ENCODE measurements around the gene KIF4A. TPM values are rescaled to one million over a fixed set of nuclear protein-coding genes. Genes with fewer than 3 reads are reported as not detected.
"Not testable (repeated sequence)": the region's sequence is repeated elsewhere in the genome, so short reads cannot be mapped to it uniquely, and the experiment has no call there.

Gene KIF4A
- total RNA-seq, 1 experiment from 2014 or later: 35.8 TPM

GRCh38 chrX:70346418-70347070 is 56.6 kb downstream of the KIF4A start:
- no peaks in the 10 kb centered on the region for H3K9me2 ChIP-seq (replicated peaks; ENCODE audit: low read length)
- no peaks in the 10 kb centered on the region for H3F3A ChIP-seq (ENCODE audit: low read length, unreplicated experiment)
- intact Hi-C loops (cut with micrococcal nuclease): no loop called here
- H3K9ac ChIP-seq (ENCODE audit: low read length): no peak overlapping the region
- CTCF ChIA-PET: no interaction called here
- H3K27me3 ChIP-seq (ENCODE audit: low read length): no peaks in the 10 kb centered on the region
- no peak for DNase-seq
- H3K27ac ChIP-seq (ENCODE audit: low read length): no peak overlapping the region
- no peaks in the 10 kb centered on the region for H4K20me1 ChIP-seq (ENCODE audit: low read length)
- TF ChIP-seq EZH2 (IDR thresholded peaks at IDR 0.05; ENCODE audit: low read length, unreplicated experiment) (no peak), EZH2phosphoT487 (IDR thresholded peaks at IDR 0.05; ENCODE audit: borderline replicate concordance, low read length) (no peak)
- TF ChIP-seq, protein P1, sequence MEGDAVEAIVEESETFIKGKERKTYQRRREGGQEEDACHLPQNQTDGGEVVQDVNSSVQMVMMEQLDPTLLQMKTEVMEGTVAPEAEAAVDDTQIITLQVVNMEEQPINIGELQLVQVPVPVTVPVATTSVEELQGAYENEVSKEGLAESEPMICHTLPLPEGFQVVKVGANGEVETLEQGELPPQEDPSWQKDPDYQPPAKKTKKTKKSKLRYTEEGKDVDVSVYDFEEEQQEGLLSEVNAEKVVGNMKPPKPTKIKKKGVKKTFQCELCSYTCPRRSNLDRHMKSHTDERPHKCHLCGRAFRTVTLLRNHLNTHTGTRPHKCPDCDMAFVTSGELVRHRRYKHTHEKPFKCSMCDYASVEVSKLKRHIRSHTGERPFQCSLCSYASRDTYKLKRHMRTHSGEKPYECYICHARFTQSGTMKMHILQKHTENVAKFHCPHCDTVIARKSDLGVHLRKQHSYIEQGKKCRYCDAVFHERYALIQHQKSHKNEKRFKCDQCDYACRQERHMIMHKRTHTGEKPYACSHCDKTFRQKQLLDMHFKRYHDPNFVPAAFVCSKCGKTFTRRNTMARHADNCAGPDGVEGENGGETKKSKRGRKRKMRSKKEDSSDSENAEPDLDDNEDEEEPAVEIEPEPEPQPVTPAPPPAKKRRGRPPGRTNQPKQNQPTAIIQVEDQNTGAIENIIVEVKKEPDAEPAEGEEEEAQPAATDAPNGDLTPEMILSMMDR (conservative IDR thresholded peaks at IDR 0.05; ENCODE audit: low read depth, low read length): no peak
- H2AFZ ChIP-seq (ENCODE audit: low read length): no peak overlapping the region
- no peak overlapping the region for H3K4me3 ChIP-seq (ENCODE audit: low read length)
- no peak overlapping the region for H3K4me2 ChIP-seq (ENCODE audit: low read length)
- peaks cover 58% of the 10 kb centered on the region for H3K36me3 ChIP-seq (ENCODE audit: low read depth, low read length)
- no TSS peak for BruUV-seq (replicated peaks)
- no peaks in the 10 kb centered on the region for H3K79me2 ChIP-seq (ENCODE audit: low read length)
- POLR2A ChIA-PET (ENCODE audit: unreplicated experiment): no interaction called here
- H3K4me1 ChIP-seq (ENCODE audit: insufficient read depth, low read length): no peaks in the 10 kb centered on the region
- no peaks in the 10 kb centered on the region for H3K9me3 ChIP-seq (ENCODE audit: low read length)
- ATAC-seq: no peak

DNA sequence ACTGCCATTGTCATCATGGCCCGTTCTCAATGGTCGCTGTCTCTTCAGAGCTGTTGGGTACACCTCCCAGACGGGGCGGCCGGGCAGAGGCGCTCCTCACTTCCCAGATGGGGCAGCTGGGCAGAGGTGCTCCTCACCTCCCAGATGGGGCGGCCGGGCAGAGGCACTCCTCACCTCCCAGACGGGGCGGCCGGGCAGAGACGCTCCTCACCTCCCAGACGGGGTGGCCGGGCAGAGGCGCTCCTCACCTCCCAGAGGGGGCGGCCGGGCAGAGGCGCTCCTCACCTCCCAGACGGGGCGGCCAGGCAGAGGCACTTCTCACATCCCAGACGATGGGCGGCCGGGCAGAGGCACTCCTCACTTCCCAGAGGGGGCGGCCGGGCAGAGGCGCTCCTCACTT is 58.9 kb downstream of the KIF4A start:
- H3K9me2 ChIP-seq (replicated peaks; ENCODE audit: low read length); DNase-seq; CTCF ChIA-PET; POLR2A ChIA-PET (ENCODE audit: unreplicated experiment); H3K4me2 ChIP-seq (ENCODE audit: low read length); H4K20me1 ChIP-seq (ENCODE audit: low read length); H3K4me1 ChIP-seq (ENCODE audit: insufficient read depth, low read length); BruUV-seq (replicated peaks); H3K27ac ChIP-seq (ENCODE audit: low read length); H3K9me3 ChIP-seq (ENCODE audit: low read length); H2AFZ ChIP-seq (ENCODE audit: low read length); H3K9ac ChIP-seq (ENCODE audit: low read length); intact Hi-C loops (cut with micrococcal nuclease); H3F3A ChIP-seq (ENCODE audit: low read length, unreplicated experiment); ATAC-seq; H3K79me2 ChIP-seq (ENCODE audit: low read length); H3K4me3 ChIP-seq (ENCODE audit: low read length); H3K27me3 ChIP-seq (ENCODE audit: low read length): not testable (repeated sequence)
- peaks cover 45% of the 10 kb centered on the region for H3K36me3 ChIP-seq (ENCODE audit: low read depth, low read length)

DNA sequence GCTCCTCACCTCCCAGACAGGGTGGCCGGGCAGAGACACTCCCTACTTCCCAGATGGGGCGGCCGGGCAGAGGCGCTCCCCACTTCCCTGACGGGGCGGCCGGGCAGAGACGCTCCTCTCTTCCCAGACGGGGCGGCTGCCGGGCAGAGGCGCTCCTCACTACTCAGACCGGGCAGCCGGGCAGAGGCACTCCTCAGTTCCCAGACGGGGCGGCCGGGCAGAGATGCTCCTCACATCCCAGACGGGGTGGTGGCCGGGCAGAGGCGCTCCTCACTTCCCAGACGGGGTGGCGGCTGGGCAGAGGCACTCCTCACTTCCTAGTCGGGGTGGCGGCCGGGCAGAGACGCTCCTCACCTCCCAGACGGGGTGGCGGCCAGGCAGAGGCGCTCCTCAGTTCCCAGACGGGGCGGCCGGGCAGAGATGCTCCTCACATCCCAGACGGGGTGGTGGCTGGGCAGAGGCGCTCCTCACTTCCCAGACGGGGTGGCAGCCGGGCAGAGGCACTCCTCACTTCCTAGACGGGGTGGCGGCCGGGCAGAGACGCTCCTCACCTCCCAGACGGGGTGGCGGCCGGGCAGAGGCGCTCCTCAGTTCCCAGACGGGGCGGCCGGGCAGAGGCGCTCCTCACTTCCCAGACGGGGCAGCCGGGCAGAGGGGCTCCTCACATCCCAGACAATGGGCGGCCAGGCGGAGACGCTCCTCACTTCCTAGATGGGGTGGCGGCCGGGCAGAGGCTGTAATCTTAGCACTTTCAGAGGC is 59.6 kb downstream of the KIF4A start:
- ATAC-seq; H3K4me2 ChIP-seq (ENCODE audit: low read length); H2AFZ ChIP-seq (ENCODE audit: low read length); H3K27me3 ChIP-seq (ENCODE audit: low read length); H3K9me3 ChIP-seq (ENCODE audit: low read length); H3F3A ChIP-seq (ENCODE audit: low read length, unreplicated experiment); intact Hi-C loops (cut with micrococcal nuclease); DNase-seq; H3K79me2 ChIP-seq (ENCODE audit: low read length); POLR2A ChIA-PET (ENCODE audit: unreplicated experiment); H3K9me2 ChIP-seq (replicated peaks; ENCODE audit: low read length); H3K27ac ChIP-seq (ENCODE audit: low read length); H4K20me1 ChIP-seq (ENCODE audit: low read length); H3K4me1 ChIP-seq (ENCODE audit: insufficient read depth, low read length); CTCF ChIA-PET; H3K4me3 ChIP-seq (ENCODE audit: low read length); BruUV-seq (replicated peaks); H3K9ac ChIP-seq (ENCODE audit: low read length): not testable (repeated sequence)
- peaks cover 38% of the 10 kb centered on the region for H3K36me3 ChIP-seq (ENCODE audit: low read depth, low read length)

Measured in PC-3 (cell line).